ENCODE measurements around the gene KNG1. TPM values are rescaled to one million over a fixed set of nuclear protein-coding genes. Genes with fewer than 3 reads are reported as not detected.
A peak's percentile ranks its signal among the peaks of the same experiment; 100 is the strongest.

The KNG1 gene
- total RNA-seq (88.9 and 109 TPM in 2 replicates), polyA plus RNA-seq (32.3 and 57.4 TPM in 2 replicates)

DNA sequence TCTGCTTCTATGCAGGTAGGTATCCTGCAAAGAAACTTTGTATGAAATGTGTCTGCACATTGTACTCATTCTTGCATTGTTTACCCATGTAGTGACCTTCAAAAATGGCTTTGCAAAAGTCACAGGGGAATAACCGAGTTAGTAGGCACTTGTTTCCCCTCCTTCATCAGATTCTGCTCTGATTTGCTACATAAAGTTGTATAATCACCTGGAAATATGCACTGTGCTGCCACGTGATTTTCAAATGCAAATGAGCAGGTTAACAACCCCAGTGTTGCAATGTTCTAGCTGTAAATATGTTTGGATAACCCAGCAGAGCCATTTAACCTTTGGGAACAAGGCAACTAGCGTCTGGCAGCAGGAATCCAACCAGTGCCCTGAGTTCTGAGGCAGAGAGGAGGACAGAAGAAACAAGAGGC, at the start of gene KNG1:
Gene KNG1 (plus strand): TSS at position 321 of the 419 bp plus-strand sequence. CDS start 184 bp downstream, outside the sequence.
- no peaks in the 10 kb centered on the region for H3K4me1 ChIP-seq (ENCODE audit: insufficient read depth)
- no peak within 1 kb of the TSS for H3K4me3 ChIP-seq
- H3K9me3 ChIP-seq (ENCODE audit: low read depth), result no peaks in the 10 kb centered on the region
- WGBS (ENCODE audit: low lambda C conversion rate, missing lambda C conversion rate), result 41% methylated on average over 3 of the region's 3 CpGs
- H3K27ac ChIP-seq, result peak within 1 kb of the TSS; percentile 15
- H2AFZ ChIP-seq, result no peak within 1 kb of the TSS
- H3K79me2 ChIP-seq, result no peaks in the 10 kb centered on the region
- peak; percentile 36 for DNase-seq (ENCODE audit: low spot score)
- no peaks in the 10 kb centered on the region for H4K20me1 ChIP-seq (ENCODE audit: insufficient read depth, poor library complexity, severe bottlenecking)
- H3K4me2 ChIP-seq, result no peak within 1 kb of the TSS
- TF ChIP-seq EZH2phosphoT487 (IDR thresholded peaks at IDR 0.05; ENCODE audit: low read depth, severe bottlenecking, unreplicated experiment) (no peak), EZH2 (IDR thresholded peaks at IDR 0.05; ENCODE audit: borderline replicate concordance) (no peak)
- TF ChIP-seq, protein P1, sequence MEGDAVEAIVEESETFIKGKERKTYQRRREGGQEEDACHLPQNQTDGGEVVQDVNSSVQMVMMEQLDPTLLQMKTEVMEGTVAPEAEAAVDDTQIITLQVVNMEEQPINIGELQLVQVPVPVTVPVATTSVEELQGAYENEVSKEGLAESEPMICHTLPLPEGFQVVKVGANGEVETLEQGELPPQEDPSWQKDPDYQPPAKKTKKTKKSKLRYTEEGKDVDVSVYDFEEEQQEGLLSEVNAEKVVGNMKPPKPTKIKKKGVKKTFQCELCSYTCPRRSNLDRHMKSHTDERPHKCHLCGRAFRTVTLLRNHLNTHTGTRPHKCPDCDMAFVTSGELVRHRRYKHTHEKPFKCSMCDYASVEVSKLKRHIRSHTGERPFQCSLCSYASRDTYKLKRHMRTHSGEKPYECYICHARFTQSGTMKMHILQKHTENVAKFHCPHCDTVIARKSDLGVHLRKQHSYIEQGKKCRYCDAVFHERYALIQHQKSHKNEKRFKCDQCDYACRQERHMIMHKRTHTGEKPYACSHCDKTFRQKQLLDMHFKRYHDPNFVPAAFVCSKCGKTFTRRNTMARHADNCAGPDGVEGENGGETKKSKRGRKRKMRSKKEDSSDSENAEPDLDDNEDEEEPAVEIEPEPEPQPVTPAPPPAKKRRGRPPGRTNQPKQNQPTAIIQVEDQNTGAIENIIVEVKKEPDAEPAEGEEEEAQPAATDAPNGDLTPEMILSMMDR (IDR thresholded peaks at IDR 0.05; ENCODE audit: poor library complexity), result no peak
- no peaks in the 10 kb centered on the region for H3K9me2 ChIP-seq (replicated peaks; ENCODE audit: insufficient read depth)
- H3K27me3 ChIP-seq, result no peaks in the 10 kb centered on the region
- H3K36me3 ChIP-seq (replicated peaks; ENCODE audit: insufficient read depth, low read depth), result no peaks in the 10 kb centered on the region

DNA sequence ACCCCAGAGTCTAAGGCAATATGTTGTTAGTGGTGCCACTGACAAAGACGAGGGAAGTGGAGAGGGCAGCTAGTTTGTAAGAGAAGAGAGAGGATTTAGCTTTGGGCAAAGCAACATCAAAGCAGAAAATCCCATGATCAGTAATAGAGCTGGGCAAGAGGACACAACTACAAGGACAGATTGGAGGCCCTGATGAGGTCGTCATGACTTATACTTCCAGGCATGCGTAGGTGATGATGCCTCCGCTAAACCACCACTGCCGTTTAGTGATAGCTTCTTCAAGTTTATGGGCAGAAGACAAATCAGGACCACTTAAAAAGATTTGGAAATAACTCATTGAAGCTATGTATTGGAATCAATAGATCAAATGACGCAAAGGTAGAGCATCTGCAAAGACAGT, 48.7 kb upstream of the KNG1 start:
- DNase-seq (ENCODE audit: low spot score), result no peak
- 72% methylated on average over 6 of the region's 6 CpGs for WGBS (ENCODE audit: low lambda C conversion rate, missing lambda C conversion rate)
- Histone ChIP-seq H3K27ac (no peak overlapping the region), H2AFZ (no peak overlapping the region), H4K20me1 (ENCODE audit: insufficient read depth, poor library complexity, severe bottlenecking) (no peaks in the 10 kb centered on the region), H3K4me1 (ENCODE audit: insufficient read depth) (no peaks in the 10 kb centered on the region), H3K9me2 (replicated peaks; ENCODE audit: insufficient read depth) (no peaks in the 10 kb centered on the region), H3K27me3 (no peaks in the 10 kb centered on the region), H3K79me2 (no peaks in the 10 kb centered on the region), H3K4me2 (no peak overlapping the region), H3K36me3 (replicated peaks; ENCODE audit: insufficient read depth, low read depth) (no peaks in the 10 kb centered on the region), H3K9me3 (ENCODE audit: low read depth) (no peaks in the 10 kb centered on the region), H3K4me3 (no peak overlapping the region)
- no peak for TF ChIP-seq EZH2phosphoT487 (IDR thresholded peaks at IDR 0.05; ENCODE audit: low read depth, severe bottlenecking, unreplicated experiment)
- TF ChIP-seq, protein P1 (IDR thresholded peaks at IDR 0.05; ENCODE audit: poor library complexity), result no peak
- TF ChIP-seq EZH2 (IDR thresholded peaks at IDR 0.05; ENCODE audit: borderline replicate concordance), result no peak

DNA sequence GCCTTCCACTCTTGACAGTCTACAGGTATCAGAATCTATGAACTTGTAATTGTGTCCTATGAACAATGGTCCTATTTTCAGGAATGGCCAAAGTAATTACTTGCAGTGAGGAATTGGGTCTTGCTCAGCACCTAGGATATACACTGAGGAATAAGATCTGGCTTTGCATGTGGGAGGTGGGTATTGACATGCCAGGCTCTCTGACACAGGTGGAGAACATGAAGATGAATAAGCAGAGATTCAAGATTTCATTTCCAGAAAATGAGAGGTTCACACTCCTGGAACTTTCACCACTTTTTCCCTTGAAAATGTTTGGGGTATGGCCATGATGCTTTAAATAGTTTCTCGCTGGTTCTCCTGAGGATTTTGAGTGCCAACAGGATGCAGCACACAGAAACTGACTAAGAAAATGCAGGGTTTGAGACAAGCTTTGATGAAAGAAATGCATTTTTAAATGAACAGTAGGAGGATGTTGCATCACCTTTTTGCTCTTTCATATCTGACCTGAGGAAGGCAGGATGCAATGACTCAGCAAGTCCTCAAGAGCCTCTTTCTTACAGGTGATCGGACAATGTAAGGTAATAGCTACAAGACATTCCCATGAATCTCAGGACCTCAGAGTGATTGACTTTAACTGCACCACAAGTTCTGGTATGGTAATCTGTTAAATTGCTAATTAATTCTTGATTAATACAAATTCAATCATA, 47.6 kb upstream of the KNG1 start:
- no peaks in the 10 kb centered on the region for H3K27me3 ChIP-seq
- no peaks in the 10 kb centered on the region for H3K36me3 ChIP-seq (replicated peaks; ENCODE audit: insufficient read depth, low read depth)
- no peak for TF ChIP-seq EZH2 (IDR thresholded peaks at IDR 0.05; ENCODE audit: borderline replicate concordance)
- TF ChIP-seq, protein P1 (IDR thresholded peaks at IDR 0.05; ENCODE audit: poor library complexity), result no peak
- no peak for TF ChIP-seq EZH2phosphoT487 (IDR thresholded peaks at IDR 0.05; ENCODE audit: low read depth, severe bottlenecking, unreplicated experiment)
- no peaks in the 10 kb centered on the region for H3K9me3 ChIP-seq (ENCODE audit: low read depth)
- no peaks in the 10 kb centered on the region for H3K9me2 ChIP-seq (replicated peaks; ENCODE audit: insufficient read depth)
- no peak overlapping the region for H3K4me2 ChIP-seq
- H3K79me2 ChIP-seq, result no peaks in the 10 kb centered on the region
- H3K4me3 ChIP-seq, result no peak overlapping the region
- DNase-seq (ENCODE audit: low spot score), result no peak
- no peaks in the 10 kb centered on the region for H3K4me1 ChIP-seq (ENCODE audit: insufficient read depth)
- 80% methylated on average over 2 of the region's 2 CpGs for WGBS (ENCODE audit: low lambda C conversion rate, missing lambda C conversion rate)
- H3K27ac ChIP-seq, result no peak overlapping the region
- no peaks in the 10 kb centered on the region for H4K20me1 ChIP-seq (ENCODE audit: insufficient read depth, poor library complexity, severe bottlenecking)
- H2AFZ ChIP-seq, result no peak overlapping the region

Data from hepatocyte (in vitro differentiated cells).